Measurements from ENCODE around the gene ITGA5.

DNA sequence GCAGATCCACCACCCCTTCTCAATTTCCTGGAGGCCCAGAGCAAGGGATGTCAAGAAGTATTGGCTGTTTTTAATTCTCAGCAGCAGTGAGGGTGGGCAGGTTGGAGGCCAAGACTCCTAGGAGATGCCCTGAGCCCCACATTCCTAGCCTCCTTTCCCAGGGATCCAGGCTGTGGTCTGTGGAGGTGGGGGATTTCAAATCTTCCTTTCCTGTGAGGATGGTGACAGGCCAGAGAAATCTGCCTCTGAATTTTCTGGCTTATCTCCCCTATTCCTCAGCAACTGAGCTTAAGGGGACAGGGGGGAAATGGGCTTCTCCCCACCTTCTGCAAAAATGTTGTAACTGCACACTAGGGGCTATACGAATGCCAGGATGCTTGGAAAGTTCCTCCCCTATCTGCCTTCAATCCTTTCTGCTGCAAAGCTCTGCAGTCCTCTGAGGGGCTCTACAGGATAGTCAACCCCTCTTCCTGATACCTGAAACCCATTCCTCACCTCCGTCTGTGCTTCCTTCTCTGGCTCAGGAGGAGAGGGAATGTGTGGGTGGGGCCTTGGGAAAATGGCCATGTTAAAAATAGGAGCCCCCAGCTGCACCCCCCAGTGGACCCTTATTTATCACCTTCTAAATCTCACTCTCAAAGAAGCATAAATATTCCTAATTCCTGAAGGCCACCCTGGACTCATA, 61.4 kb downstream of the ITGA5 start:
- TF ChIP-seq POLR2AphosphoS5 (IDR thresholded peaks at IDR 0.05; ENCODE audit: low read depth, low read length), result no peak
- TF ChIP-seq, protein P1, sequence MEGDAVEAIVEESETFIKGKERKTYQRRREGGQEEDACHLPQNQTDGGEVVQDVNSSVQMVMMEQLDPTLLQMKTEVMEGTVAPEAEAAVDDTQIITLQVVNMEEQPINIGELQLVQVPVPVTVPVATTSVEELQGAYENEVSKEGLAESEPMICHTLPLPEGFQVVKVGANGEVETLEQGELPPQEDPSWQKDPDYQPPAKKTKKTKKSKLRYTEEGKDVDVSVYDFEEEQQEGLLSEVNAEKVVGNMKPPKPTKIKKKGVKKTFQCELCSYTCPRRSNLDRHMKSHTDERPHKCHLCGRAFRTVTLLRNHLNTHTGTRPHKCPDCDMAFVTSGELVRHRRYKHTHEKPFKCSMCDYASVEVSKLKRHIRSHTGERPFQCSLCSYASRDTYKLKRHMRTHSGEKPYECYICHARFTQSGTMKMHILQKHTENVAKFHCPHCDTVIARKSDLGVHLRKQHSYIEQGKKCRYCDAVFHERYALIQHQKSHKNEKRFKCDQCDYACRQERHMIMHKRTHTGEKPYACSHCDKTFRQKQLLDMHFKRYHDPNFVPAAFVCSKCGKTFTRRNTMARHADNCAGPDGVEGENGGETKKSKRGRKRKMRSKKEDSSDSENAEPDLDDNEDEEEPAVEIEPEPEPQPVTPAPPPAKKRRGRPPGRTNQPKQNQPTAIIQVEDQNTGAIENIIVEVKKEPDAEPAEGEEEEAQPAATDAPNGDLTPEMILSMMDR (IDR thresholded peaks at IDR 0.05), result no peak
- TF ChIP-seq, protein P2, sequence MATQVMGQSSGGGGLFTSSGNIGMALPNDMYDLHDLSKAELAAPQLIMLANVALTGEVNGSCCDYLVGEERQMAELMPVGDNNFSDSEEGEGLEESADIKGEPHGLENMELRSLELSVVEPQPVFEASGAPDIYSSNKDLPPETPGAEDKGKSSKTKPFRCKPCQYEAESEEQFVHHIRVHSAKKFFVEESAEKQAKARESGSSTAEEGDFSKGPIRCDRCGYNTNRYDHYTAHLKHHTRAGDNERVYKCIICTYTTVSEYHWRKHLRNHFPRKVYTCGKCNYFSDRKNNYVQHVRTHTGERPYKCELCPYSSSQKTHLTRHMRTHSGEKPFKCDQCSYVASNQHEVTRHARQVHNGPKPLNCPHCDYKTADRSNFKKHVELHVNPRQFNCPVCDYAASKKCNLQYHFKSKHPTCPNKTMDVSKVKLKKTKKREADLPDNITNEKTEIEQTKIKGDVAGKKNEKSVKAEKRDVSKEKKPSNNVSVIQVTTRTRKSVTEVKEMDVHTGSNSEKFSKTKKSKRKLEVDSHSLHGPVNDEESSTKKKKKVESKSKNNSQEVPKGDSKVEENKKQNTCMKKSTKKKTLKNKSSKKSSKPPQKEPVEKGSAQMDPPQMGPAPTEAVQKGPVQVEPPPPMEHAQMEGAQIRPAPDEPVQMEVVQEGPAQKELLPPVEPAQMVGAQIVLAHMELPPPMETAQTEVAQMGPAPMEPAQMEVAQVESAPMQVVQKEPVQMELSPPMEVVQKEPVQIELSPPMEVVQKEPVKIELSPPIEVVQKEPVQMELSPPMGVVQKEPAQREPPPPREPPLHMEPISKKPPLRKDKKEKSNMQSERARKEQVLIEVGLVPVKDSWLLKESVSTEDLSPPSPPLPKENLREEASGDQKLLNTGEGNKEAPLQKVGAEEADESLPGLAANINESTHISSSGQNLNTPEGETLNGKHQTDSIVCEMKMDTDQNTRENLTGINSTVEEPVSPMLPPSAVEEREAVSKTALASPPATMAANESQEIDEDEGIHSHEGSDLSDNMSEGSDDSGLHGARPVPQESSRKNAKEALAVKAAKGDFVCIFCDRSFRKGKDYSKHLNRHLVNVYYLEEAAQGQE (IDR thresholded peaks at IDR 0.05; ENCODE audit: insufficient read depth in 1 of 2, low read depth in 2 of 2, low read length in 1 of 2), result no peak

Data from Panc1 (cell line).